Hippocampal formation (tissue), 2 donors: ENCODE results near the gene NINJ2.
A peak's percentile ranks its signal among the peaks of the same experiment; 100 is the strongest.

Source experiments
- DNase-seq, 2 donors: peaks; one replicate each; lab custom pipeline; 2025; lab: John Stamatoyannopoulos, UW

The NINJ2 gene

DNA sequence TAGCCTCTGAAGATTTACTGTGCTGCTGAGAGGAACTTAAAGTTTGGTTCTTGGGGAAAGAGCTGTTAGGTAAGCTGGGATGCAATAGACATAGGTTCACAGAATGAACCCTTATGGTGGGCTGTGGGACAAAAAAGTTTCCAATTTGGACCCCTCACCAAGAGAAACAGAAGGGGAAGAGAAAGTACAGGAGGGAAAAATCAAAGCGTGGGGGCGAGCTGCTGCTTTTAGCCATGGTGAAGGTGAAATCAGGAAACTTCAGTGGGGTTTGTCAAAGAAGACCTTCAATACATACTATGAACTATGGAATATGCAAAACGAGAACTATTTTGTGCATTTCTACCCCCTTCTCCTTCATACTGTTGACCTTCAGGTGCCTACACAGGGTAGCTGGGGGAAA, 10.6 kb upstream of the NINJ2 start:
- DNase-seq: no peak

DNA sequence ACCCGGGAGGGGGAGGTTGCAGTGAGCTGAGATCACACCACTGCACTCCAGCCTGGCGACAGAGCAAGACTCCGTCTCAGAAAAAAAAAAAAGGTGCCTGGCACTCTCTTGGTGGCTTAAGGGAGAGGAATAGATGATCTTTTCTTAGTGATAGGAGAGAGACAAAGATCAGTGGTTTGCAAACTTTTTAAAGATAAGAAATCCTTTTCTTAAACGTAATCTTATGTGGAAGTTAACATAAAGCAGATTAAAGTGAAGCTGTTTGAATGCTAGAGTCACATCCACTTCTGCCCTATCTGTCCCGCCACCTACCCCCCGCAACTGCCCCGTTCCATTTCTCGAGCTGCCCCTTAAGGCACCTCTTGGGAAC, 6.3 kb upstream of the NINJ2 start:
- no peak for DNase-seq

DNA sequence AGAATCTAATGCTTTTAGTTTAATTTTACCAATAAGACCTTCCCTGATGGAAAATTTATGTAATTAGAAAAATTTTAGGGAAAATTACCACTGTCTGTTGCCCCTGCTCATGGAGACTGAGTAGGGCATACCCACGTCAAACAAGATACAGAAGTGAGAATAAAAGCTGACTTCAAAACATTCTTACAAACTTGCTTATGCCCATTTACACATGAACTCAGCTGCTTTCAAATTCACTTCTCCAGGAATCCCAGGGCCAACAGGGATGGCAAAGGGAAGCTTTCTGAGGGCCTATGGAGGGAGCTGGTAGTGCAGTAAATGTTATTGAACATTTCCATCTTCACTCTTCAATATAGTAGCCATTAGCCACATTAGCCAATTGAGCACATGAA, 4.8 kb upstream of the NINJ2 start:
- DNase-seq: no peak

DNA sequence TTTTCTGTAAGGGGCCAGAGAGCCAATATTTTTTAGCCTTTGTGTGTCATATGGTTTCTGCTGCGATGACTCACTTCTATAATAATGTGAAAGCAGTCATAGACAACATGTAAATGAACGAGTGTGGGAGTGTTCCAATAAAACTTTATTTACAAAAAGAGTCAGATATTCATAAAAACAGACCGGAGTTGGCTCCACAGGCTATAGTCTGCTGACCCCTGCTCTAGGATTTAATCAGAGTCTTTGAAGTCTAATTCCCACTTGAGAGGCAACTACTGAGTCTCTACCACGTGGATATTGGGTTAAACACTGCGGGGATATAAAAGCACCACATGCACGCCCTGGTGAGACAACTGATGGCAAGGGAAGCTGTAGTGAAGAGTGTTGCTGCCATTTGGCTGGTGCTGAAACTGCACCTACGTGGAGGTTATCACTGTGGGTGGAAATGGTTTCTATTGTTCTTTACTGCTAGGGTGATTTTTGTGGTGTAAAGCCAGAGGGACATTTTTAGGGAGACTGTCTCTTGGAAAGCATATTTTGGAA, 3.6 kb upstream of the NINJ2 start:
- DNase-seq: no peak

GRCh38 chr12:666066-666465, 2.8 kb upstream of the NINJ2 start:
- DNase-seq: no peak

GRCh38 chr12:664779-665092, 1.5 kb upstream of the NINJ2 start:
- DNase-seq: no peak

DNA sequence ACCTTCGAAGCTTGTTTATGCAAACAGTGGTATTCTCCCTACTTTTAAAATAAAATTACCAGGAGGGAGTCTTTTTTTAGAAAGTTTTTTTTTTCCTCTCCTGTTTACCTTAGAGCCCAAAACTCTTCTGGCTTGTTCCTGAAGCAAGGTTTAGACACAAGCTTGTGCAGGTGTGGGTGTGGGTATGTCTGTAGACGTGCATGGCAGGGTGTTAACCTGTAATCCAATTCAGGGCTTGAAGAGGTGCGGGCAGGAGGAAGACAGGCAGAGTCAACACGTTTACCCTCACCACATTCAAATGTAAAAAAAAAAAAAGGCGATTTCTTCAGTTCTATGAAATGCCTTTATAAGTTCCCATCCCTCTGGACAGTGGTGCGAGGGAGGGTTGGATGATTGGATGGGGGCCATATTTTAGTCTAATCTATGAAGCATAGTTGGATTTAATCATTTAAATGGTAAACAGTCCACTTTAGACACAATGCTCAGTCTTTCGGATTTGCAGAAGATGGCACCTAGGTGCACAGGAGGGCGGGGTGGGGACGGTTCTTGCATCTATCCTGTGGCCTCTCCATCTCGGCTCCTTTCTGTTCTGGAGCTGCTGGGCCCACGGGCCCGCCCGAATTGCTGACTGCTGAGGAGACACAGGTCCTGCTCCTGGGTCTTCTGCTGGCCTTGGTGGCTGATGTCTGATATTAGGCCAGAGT, 982 bp upstream of the NINJ2 start:
- DNase-seq: no peak

DNA sequence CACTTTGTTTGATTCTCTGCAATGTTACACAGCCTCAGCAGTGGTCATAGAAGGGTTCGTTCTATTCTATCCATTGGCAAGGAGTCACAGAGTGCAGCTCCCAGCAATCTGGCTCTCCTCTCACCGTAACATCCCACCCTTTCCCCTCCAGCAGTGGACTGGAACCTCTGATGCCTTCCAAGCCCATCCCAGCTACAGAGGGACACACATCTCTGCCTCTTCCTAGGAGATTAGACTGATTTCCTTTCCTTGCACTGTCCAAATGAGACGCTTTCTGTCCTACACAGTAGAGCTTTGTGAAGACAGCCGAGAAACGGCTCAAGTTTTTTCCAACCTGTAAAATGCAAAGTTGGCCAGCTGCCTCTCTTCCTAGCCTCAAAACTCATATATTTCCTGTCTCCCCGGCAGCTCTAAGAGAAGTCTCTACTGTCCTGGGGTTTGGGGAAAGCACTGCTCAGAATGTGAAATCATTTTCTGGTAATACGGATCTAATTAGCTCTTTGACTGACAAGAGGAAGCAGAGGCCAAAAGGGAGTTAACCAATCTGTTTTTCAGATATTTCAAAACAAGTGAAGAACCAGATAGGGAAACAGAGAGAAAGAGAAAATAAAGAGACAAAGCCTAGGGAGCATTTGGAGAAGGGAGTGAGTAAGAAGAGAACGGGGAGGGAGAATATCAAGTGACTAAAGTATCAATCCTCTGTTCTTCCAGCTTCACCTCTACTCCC, 516 bp downstream of the NINJ2 start:
- DNase-seq: peak; percentile 46 to 51

DNA sequence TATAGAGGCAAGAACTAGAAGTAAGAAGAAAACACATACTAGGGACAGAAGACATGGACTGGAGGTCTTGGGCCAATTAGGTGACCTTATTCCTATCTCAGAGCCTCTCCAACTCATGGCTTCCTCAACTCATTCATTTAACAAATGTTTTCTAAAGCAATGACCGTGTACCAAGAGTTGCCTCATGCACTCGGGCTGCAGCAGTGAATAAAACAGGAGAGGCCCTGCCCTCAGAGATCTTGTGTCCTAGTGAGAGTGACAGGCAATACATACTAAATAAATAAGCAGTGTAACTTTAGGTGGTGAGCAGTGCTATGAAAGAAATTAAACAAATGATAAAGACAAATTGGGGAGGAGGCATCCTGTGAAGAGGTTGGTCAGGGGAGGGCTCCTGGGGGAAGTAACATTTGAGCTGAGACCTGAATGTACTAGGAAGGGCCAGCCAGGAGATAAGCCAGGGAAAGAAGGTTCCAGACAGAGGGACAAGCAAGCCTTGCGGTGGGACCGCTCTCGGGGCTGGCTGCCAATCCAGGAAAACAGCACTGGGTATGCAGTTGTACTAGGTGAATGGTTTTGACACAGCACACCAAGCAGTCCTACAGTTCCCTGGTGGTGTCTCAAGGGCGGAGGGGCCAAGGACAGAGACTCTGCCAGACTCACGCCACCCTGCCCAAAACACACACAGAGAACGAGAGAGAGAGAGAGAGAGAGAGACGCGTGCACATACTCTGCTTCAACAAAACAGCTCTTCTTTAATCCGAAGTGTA, 1.3 kb downstream of the NINJ2 start:
- DNase-seq: peak in 1 of 2 donors; percentile 51

- DNase-seq: no peak
Observed at GRCh38 chr12:659090-659683, 4.1 kb downstream of the NINJ2 start.

DNA sequence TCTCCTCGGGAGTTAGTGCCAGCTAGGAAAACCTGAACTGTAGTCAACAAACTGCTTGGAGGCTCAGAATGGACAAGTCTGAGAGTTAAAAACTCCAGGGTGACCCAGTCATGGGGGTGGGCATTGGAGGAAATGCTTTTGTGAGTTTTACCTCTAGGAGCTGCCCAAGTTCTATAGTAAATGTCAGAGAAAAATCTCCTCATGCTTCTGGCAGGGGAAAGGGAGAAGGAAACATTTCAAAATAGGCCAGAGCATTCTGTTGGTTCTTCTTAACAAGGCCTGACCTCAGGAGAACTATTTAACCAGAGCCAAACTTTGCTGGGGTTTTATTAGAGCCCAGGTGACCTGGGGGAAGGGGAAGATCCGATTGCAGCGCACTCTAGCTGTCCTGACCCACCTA, 12.3 kb downstream of the NINJ2 start:
- DNase-seq: no peak

GRCh38 chr12:647385-648085, 15.7 kb downstream of the NINJ2 start:
- no peak for DNase-seq

- DNase-seq: no peak
Observed at GRCh38 chr12:646442-647384, 16.5 kb downstream of the NINJ2 start.

DNA sequence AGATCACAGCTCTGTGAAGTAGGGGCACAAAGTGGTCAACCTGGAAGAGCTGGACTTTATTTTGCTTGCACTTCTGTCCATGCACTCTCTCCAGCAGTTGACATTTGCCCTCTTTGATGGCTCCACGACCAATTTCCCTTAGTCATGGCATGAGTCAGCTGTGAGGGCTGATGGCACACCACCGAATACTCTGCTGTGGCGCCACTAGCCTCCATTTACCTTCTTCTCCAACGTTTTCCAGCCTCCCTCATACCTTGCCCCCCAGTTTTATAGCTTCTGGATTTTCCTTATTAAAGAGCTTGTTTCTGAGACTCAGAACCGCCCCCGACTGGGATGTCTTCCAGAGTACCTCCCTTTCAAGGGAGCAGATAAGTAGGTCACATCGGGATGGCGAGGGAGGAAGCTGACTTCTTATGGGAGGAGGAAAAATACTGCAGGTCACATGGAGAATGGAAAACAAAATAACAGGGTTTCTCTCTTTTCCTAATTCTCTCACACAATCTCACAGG, 17.6 kb downstream of the NINJ2 start:
- peak; percentile 21 to 35 for DNase-seq

DNA sequence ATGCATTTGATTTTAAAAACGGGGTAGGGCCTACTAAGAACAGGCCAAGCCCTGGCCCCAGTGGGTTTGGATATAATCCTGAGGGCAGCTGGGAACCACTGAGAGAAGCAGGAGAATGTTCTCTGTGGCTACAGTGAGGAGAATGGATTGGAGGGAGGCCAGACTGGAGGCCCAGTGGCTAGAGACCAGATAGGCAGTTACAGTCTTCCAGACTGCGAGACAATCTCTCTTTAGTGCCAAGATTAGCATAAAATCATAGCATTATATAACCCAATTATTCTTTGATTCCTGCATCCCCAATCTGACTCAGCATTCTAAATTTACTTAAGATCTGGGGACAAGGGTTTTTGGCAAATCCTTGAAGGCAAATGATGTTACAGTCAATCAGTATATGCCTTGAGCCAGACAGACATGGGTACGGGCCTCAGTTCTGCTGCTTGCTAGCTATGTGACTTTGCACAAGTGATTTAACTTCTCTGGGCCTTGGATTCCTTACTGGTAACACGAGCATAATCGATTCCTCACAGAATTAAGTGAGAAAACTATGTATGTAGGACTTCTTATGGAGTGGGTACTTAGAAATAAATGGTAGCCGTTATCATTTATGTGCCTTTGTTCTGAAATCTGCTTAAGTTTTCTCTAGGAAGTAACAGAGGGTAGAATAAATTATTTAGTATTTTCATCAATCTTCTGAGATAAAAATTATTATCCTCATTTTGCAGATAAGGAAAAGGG, 18.3 kb downstream of the NINJ2 start:
- DNase-seq: no peak

- DNase-seq: no peak
Observed at GRCh38 chr12:644303-644639, 19.0 kb downstream of the NINJ2 start.

GRCh38 chr12:643475-644302, 19.6 kb downstream of the NINJ2 start:
- DNase-seq: no peak

DNA sequence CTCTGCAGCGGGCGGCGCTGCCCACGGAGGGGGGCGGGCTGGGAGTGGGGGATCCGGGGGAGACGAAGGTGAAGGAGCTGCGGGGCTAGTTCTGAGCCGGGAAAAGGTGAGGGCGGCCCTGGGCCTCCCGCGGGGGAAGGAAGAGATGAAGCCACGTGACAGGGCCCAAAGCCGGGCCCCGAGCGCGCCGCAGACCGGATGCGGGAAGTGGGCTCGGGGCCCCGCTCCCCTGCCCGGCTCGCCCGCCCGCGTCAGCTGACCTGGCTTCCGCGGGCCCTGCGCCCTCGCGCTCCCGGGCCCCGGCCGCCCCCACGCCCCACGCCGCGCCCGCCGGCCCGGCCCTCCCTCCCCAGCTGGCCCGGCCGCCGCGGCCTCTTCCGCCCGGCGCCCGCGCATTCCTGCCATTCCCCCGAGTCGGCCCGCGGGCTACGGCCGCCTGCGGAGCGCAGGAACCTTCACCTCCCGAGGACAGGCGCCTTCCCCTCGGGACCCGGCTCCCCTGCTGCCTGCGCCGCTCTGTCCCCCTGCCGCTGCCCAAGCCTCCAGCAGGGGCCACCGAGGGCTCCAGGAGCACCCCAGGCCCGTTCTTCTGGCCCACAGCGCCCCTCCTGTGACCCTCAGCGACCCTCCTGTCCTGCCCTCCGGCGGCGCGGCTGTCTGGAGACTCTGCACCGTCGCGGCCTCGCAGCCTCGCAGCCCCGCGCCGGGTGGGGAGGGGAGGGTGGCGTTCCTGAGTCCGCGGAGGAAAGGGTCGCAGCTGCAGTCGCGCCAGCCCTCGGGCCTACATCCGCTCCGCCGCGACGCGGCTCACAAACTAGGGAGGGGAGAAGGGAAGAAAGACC, 20.4 kb downstream of the NINJ2 start:
- peak; percentile 52 to 65 for DNase-seq
